HG02798 (cell line): ENCODE data around the gene ANXA6.

ENCODE experiments used
- ATAC-seq: cut with Tn5 transposase; IDR thresholded peaks from one replicate; pipeline ENCODE4 v1.9.1; 2021; ENCODE audit warnings: mild to moderate bottlenecking; ENCODE audit not compliant: unreplicated experiment, poor library complexity

The ANXA6 gene

GRCh38 chr5:151132963-151133362 is 24.6 kb downstream of the ANXA6 start:
- ATAC-seq: no peak

DNA sequence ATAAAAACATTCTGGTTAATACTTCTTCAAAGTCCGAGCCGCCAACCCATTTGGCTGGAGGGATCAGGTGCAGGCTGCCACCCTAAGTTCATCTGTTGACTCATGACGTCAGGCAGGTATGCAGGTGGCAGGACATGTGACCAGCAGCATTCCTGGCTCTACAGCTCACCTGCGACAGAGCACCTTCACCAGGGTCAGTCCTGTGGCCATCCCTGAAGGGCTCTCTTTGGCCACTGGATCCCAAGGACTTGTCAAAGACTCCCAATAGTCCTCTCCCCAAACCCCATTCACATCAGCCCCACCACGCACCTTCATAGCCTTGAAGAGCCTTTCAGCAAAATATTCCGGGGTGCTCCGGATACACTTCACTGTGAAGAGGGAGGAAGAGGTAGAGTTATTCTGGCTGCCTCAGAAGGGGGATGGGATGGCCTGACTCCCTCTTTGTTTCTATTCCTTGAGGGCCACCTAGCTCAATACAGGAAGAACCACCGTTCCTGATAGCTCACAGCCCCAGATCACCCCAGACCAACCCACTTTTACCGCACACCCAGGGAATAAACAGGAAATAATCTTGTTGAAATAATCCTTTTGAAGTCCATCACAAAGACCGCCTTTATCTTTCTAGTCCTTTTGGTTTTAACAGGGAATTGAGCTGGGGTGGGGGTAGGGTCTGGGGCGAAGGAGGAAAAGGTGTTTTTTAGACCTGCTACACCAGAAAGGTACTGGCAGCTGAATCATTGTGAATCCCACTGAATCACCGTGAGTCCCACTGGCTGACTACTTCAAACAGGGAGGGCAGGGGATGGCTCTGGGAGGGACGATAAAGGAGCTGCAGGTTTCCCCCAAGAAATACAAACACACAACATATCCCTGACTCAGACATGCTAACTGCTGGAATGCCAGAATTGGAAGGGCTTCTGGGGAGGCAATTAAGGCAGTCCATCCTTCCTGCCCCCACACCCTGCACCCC is 26.4 kb downstream of the ANXA6 start:
- no peak for ATAC-seq

DNA sequence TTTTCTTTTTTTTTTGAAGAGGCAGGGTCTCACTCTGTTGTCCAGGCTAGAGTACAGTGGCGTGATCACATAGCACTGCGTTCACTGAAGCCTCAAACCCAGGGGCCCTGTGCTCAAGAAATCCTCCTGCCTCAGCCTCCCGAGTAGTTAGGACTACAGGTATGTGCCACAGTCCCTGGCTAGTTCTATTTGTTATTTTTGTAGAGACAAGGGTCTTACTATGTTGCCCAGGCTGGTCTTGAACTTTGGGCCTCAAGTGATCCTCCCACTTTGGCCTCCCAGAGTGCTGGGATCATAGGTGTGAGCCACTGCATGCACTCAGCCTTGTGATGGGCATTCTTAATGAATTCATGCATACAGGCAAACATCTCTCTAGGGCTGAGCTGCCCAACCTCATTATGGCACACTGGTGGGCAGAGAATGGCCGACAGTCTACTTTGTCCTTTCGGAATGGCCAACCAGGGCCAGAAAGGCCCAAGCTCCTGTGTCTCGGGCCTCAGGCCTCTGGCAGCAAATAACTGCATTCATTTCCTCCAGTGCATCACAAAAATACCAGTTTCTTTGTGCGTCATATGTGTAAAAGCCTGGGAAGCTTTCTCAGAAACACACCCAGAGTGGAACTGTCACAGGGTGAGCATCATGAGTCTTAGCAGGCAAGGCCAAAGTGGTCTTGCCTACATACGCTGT is 27.2 kb downstream of the ANXA6 start:
- no peak for ATAC-seq

GRCh38 chr5:151128817-151129216 is 28.8 kb downstream of the ANXA6 start:
- no peak for ATAC-seq

GRCh38 chr5:151127926-151128325 is 29.7 kb downstream of the ANXA6 start:
- ATAC-seq: no peak

- peak; percentile 37 for ATAC-seq
Observed at GRCh38 chr5:151126199-151126645, 31.4 kb downstream of the ANXA6 start.

DNA sequence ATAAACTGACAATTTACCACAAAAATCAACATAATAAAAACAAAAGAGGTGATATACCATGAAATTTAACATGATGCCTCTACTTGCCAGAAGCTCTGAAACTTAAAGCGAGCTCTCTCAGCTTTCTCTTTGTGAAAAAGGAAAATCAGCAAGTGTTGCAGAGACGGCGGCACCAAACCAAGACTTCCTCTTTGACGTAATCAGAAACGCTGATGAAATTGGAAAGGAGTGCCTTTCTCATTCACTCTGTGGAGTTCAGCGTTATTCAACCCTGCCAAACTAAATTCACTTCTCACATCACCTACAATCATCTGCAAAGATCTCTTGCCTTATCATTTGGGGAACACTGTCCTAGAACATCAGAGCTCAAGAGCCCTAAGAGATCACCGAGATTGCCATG is 32.2 kb downstream of the ANXA6 start:
- no peak for ATAC-seq

DNA sequence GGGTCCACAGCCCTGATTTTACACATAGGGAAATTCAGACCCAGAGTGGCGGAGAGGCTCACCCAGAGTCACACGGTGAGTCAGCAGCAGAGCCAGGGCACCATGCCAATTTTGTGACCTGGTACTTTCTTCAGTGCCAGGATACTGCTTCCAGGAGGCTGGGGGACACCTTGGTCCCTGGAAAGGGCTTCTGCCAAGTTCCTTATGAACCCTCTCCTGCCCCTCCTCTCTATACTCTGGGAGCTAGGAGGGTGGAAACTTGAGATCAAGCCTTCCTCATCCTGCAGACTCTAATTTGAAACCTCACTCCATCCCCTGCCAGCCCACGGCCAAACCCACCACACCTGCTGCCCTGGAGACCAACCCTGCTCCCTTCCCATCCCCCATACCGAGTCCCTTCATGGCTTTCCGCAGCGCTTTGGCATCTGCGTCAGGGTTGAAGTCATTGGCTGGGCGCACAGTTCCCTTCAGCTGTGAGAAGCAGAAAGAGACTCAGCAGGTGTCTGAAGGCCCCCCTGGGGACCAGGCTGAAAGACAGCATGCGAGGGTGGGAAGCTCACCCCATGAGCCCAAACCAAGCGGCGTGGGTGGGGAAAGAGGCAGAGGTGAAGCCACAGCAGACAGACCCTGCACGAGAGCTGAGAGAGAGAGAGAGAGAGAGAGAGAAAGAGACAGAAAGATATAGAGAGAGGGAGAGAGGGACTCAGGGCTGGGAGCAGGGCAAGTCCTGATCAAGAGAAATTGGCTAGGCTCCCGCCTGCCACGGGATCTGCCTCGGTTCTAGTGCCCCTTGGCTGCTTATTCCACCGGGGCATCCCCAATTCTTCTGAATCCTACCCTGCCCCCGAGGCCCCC is 33.5 kb downstream of the ANXA6 start:
- ATAC-seq: peak; percentile 89

GRCh38 chr5:151122828-151123227 is 34.8 kb downstream of the ANXA6 start:
- ATAC-seq: no peak

GRCh38 chr5:151121665-151122064 is 35.9 kb downstream of the ANXA6 start:
- ATAC-seq: no peak

DNA sequence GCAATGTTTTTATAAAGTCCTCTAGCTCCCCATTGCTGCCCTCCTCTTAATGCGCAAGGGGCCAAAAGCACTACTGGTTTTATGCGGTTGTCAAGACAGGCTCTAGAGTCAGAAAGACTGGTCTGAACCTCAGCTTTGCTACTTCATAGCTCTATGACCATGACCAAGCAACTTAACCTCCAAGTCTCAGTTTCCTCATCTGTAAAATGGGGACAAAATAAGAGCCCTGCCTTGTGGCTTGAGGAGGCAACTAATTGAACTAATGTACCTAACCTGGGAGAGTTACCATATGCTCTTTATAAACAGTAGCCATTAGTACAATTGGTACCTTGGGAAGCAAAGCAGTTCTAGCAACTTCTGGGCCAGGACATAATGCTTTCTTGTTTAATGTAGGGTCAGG is 36.5 kb downstream of the ANXA6 start:
- ATAC-seq: no peak

- no peak for ATAC-seq
Observed at GRCh38 chr5:151118913-151119575, 38.5 kb downstream of the ANXA6 start.

DNA sequence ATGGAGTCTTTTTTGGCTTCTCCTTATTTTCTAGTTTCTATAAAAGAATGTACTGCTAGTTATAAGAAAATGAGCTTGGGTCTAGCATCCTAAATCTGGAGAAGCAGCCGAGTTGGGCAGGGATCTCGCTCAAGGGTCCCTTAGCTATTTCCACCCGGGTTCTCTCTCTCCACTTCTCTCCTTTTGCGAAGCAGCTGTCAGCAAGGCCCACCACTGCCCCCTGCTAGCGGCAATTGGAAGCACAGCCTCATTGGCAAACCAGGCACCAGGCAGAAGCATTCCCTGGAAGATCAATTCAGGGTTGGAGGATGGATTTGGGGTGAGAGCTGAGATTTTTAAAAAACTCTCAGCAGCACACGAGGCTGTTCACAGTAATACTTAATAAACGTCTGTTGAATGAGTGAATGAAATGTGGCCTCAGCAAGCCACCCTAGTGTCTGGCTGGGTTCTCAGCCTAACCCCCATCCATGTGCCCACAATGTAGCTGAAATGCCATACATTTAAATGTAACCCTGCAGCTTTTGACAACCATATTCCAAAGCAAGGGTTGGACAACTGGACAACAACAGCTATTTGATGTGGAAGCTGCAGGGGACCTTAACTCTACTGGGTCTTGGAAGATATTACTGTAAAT is 42.2 kb downstream of the ANXA6 start:
- ATAC-seq: peak; percentile 58

DNA sequence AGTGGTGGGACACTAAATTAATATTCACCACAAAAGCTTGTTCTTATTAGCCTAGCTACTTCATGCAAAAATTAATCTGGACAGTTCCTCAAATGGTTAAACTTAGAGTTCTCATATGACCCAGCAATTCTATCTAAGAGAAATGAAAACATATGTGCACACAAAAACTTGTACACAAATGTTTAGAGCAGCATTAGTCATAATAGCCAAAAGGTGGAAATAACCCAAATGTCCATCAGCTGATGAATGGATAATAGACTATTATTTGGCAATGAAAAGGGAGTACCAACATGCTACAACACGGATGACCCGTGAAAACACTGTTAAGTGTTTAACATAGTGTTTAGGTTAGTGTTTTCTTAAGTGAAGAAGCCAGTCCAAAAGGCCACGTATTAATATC is 43.9 kb downstream of the ANXA6 start:
- ATAC-seq: no peak

GRCh38 chr5:151110992-151111391 is 46.6 kb downstream of the ANXA6 start:
- peak; percentile 34 for ATAC-seq

GRCh38 chr5:151110122-151110681 is 47.4 kb downstream of the ANXA6 start:
- ATAC-seq: peak; percentile 36

GRCh38 chr5:151108566-151108965 is 49.0 kb downstream of the ANXA6 start:
- no peak for ATAC-seq

DNA sequence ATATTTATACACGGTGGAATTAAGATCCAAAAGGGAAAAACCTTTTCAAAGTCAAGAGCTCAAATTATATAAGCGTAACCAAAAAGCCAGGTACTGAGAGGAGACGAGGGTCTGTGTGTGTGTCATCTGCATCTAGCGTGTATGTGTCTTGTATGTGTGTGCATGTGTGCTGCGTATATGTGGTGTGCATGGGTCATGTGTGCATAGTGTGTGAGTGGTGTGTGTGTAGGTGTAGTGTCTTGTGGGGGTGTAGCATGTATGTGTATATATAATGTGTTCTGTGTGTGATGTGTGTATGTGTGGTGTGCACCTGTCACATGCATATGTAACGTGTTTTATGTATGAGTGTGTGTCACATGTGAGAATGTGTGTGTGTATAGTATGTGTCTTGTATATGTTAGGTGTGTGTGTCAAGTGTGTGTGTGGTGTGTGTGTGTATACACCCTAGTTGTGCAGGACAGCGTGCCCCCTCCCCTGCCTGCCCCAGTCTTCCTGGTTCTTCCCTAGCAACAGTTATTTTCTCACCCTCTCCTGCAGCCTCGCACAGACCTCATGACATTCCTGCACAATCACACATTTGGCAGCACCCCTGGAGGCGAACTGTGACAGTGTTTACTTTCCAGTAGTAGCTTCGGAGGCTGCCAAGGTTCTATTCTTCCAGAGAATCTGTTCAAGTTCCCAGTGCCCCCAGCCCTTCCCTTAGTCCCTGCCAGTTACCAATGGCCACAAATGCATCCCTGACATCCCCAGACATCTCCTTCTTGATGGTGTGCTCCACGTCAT is 49.6 kb downstream of the ANXA6 start:
- no peak for ATAC-seq
